ENCODE measurements around the gene EBLN1. TPM values are rescaled to one million over a fixed set of nuclear protein-coding genes. Genes with fewer than 3 reads are reported as not detected.
A peak's percentile ranks its signal among the peaks of the same experiment; 100 is the strongest.
"Not testable (repeated sequence)": the region's sequence is repeated elsewhere in the genome, so short reads cannot be mapped to it uniquely, and the experiment has no call there.

Gene EBLN1
- total RNA-seq, 1 donor from 2014 or later = not detected

GRCh38 chr10:22229802-22230157 lies 12.0 kb upstream of the EBLN1 start:
- DNase-seq (ENCODE audit: low spot score) = no peak
- intact Hi-C loops (cut with DNase I) = loop anchor here (1.0 to 10.0 kb wide), 4 partner anchors 23 to 225 kb away; partner anchors contain the start of genes COMMD3 and DNAJC1

GRCh38 chr10:22228943-22229801 lies 11.4 kb upstream of the EBLN1 start:
- peak; percentile 88 for DNase-seq (ENCODE audit: low spot score)
- intact Hi-C loops (cut with DNase I) = loop anchor here (1.0 to 10.0 kb wide), 4 partner anchors 23 to 224 kb away; partner anchors contain the start of genes COMMD3 and DNAJC1

GRCh38 chr10:22228167-22228938 lies 10.5 kb upstream of the EBLN1 start:
- no peak for DNase-seq (ENCODE audit: low spot score)

GRCh38 chr10:22226599-22226998 lies 8.8 kb upstream of the EBLN1 start:
- DNase-seq (ENCODE audit: low spot score) = no peak
- intact Hi-C loops (cut with DNase I) = loop anchor here (10.0 kb wide), 2 partner anchors 208 to 222 kb away; partner anchors contain the start of gene DNAJC1

More at GRCh38 chr10:22228167-22228938, 10.5 kb upstream of the EBLN1 start:
- intact Hi-C loops (cut with DNase I) = loop anchor here (10.0 kb wide), 2 partner anchors 206 to 224 kb away; partner anchors contain the start of gene DNAJC1

GRCh38 chr10:22222236-22223190 lies 4.7 kb upstream of the EBLN1 start:
- DNase-seq (ENCODE audit: low spot score) = no peak
- intact Hi-C loops (cut with DNase I) = loop anchor here (10.0 kb wide), 2 partner anchors 212 to 218 kb away; partner anchors contain the start of gene DNAJC1

- no peak for DNase-seq (ENCODE audit: low spot score)
- intact Hi-C loops (cut with DNase I) = no loop called here
Measured at GRCh38 chr10:22219308-22219707, 1.5 kb upstream of the EBLN1 start.

- DNase-seq (ENCODE audit: low spot score) = no peak
- intact Hi-C loops (cut with DNase I) = no loop called here
Measured at GRCh38 chr10:22218448-22218847, 633 bp upstream of the EBLN1 start.

- intact Hi-C loops (cut with DNase I); DNase-seq (ENCODE audit: low spot score): not testable (repeated sequence)
Measured at GRCh38 chr10:22217084-22217483, 731 bp downstream of the EBLN1 start.

GRCh38 chr10:22210267-22210666 lies 7.5 kb downstream of the EBLN1 start:
- intact Hi-C loops (cut with DNase I) = no loop called here
- no peak for DNase-seq (ENCODE audit: low spot score)

- intact Hi-C loops (cut with DNase I) = no loop called here
- DNase-seq (ENCODE audit: low spot score) = no peak
Measured at GRCh38 chr10:22193945-22194344, 23.9 kb downstream of the EBLN1 start.

- intact Hi-C loops (cut with DNase I) = no loop called here
- DNase-seq (ENCODE audit: low spot score) = no peak
Measured at GRCh38 chr10:22185586-22185985, 32.2 kb downstream of the EBLN1 start.

- intact Hi-C loops (cut with DNase I) = no loop called here
- no peak for DNase-seq (ENCODE audit: low spot score)
Measured at GRCh38 chr10:22183771-22184461, 33.9 kb downstream of the EBLN1 start.

- no peak for DNase-seq (ENCODE audit: low spot score)
- intact Hi-C loops (cut with DNase I) = no loop called here
Measured at GRCh38 chr10:22180724-22181123, 37.1 kb downstream of the EBLN1 start.

- intact Hi-C loops (cut with DNase I) = no loop called here
- no peak for DNase-seq (ENCODE audit: low spot score)
Measured at GRCh38 chr10:22174442-22174841, 43.4 kb downstream of the EBLN1 start.

GRCh38 chr10:22171131-22171530 lies 46.7 kb downstream of the EBLN1 start:
- intact Hi-C loops (cut with DNase I) = no loop called here
- DNase-seq (ENCODE audit: low spot score) = no peak

- no peak for DNase-seq (ENCODE audit: low spot score)
- intact Hi-C loops (cut with DNase I) = no loop called here
Measured at GRCh38 chr10:22170582-22170981, 47.2 kb downstream of the EBLN1 start.

- DNase-seq (ENCODE audit: low spot score) = no peak
- intact Hi-C loops (cut with DNase I) = no loop called here
Measured at GRCh38 chr10:22159979-22160378, 57.8 kb downstream of the EBLN1 start.

GRCh38 chr10:22159180-22159579 lies 58.6 kb downstream of the EBLN1 start:
- intact Hi-C loops (cut with DNase I) = no loop called here
- DNase-seq (ENCODE audit: low spot score) = no peak

Measured in cardiac septum (tissue), 1 donor.